ENCODE data around the gene HTR2C.
"Not testable (repeated sequence)": the region's sequence is repeated elsewhere in the genome, so short reads cannot be mapped to it uniquely, and the experiment has no call there.

The HTR2C gene

GRCh38 chrX:114715096-114715495 is 131.2 kb downstream of the HTR2C start:
- no peak for DNase-seq

- no peak for DNase-seq
Measured at GRCh38 chrX:114717921-114718320, 134.0 kb downstream of the HTR2C start.

GRCh38 chrX:114766541-114766940 is 182.7 kb downstream of the HTR2C start:
- no peak for DNase-seq

- no peak for DNase-seq
Measured at GRCh38 chrX:114774691-114775090, 190.8 kb downstream of the HTR2C start.

GRCh38 chrX:114782925-114783324 is 199.0 kb downstream of the HTR2C start:
- DNase-seq = no peak

GRCh38 chrX:114787061-114787460 is 203.2 kb downstream of the HTR2C start:
- DNase-seq = no peak

GRCh38 chrX:114797494-114797893 is 213.6 kb downstream of the HTR2C start:
- DNase-seq = no peak

GRCh38 chrX:114798907-114799306 is 215.0 kb downstream of the HTR2C start:
- DNase-seq = no peak

- no peak for DNase-seq
Measured at GRCh38 chrX:114800719-114801118, 216.8 kb downstream of the HTR2C start.

GRCh38 chrX:114819509-114819908 is 235.6 kb downstream of the HTR2C start:
- no peak for DNase-seq

GRCh38 chrX:114841051-114841450 is 257.2 kb downstream of the HTR2C start:
- DNase-seq = no peak

GRCh38 chrX:114842181-114842580 is 258.3 kb downstream of the HTR2C start:
- DNase-seq = no peak

GRCh38 chrX:114889481-114889880 is 305.6 kb downstream of the HTR2C start:
- no peak for DNase-seq

GRCh38 chrX:114903618-114904017 is 319.7 kb downstream of the HTR2C start:
- DNase-seq = no peak

GRCh38 chrX:114905251-114905650 is 321.4 kb downstream of the HTR2C start:
- DNase-seq = no peak

- no peak for DNase-seq
Measured at GRCh38 chrX:114906984-114907510, 323.2 kb downstream of the HTR2C start.

GRCh38 chrX:114924423-114924822 is 340.5 kb downstream of the HTR2C start:
- no peak for DNase-seq

GRCh38 chrX:114924856-114925255 is 341.0 kb downstream of the HTR2C start:
- no peak for DNase-seq

- no peak for DNase-seq
Measured at GRCh38 chrX:114930227-114930626, 346.3 kb downstream of the HTR2C start.

GRCh38 chrX:114932550-114932949 is 348.7 kb downstream of the HTR2C start:
- DNase-seq = no peak

GRCh38 chrX:114933291-114933690 is 349.4 kb downstream of the HTR2C start:
- not testable (repeated sequence) for DNase-seq

- DNase-seq = not testable (repeated sequence)
Measured at GRCh38 chrX:114937090-114937489, 353.2 kb downstream of the HTR2C start.

- no peak for DNase-seq
Measured at GRCh38 chrX:114952696-114953095, 368.8 kb downstream of the HTR2C start.

Data from NCI-H1417 (cell line).